GM03348 (cell line): ENCODE measurements around the gene GPN1.
"Not testable (repeated sequence)": the region's sequence is repeated elsewhere in the genome, so short reads cannot be mapped to it uniquely, and the experiment has no call there.

Experiments
- DNase-seq: peaks from one replicate; pipeline ENCODE4 v3.0.0; 2012; ENCODE audit warnings: low spot score

The GPN1 gene

GRCh38 chr2:27628767-27629709, at the start of gene GPN1, which contains the start of gene CCDC121:
Gene GPN1, plus strand, starts transcription at chr2:27629050. Its CDS starts 9 bp downstream, at chr2:27629059.
Gene CCDC121, minus strand, starts transcription at chr2:27629012. Its CDS starts 1,213 bp downstream, at chr2:27627799.
- DNase-seq: peak; percentile 94

- DNase-seq: no peak
These were observed 47.3 kb upstream of the GPN1 start for GRCh38 chr2:27581417-27582128.

- DNase-seq: no peak
These were observed 46.6 kb upstream of the GPN1 start for GRCh38 chr2:27582129-27582694.

GRCh38 chr2:27582695-27583389, 46.0 kb upstream of the GPN1 start, which contains the start of gene ZNF512:
Gene ZNF512, plus strand, starts transcription at chr2:27583042. Its CDS starts 71 bp downstream, at chr2:27583113.
- DNase-seq: peak; percentile 96

- DNase-seq: peak; percentile 17
These were observed 45.4 kb upstream of the GPN1 start for GRCh38 chr2:27583390-27583915.

GRCh38 chr2:27584597-27584996, 44.3 kb upstream of the GPN1 start:
- no peak for DNase-seq

GRCh38 chr2:27587025-27587424, 41.8 kb upstream of the GPN1 start:
- DNase-seq: no peak

GRCh38 chr2:27588308-27588707, 40.5 kb upstream of the GPN1 start:
- DNase-seq: no peak

- no peak for DNase-seq
These were observed 37.1 kb upstream of the GPN1 start for GRCh38 chr2:27591745-27592144.

- no peak for DNase-seq
These were observed 35.6 kb upstream of the GPN1 start for GRCh38 chr2:27593240-27593639.

GRCh38 chr2:27594020-27594703, 34.7 kb upstream of the GPN1 start:
- not testable (repeated sequence) for DNase-seq

GRCh38 chr2:27595412-27595811, 33.4 kb upstream of the GPN1 start:
- not testable (repeated sequence) for DNase-seq

- DNase-seq: no peak
These were observed 32.2 kb upstream of the GPN1 start for GRCh38 chr2:27596627-27597026.

GRCh38 chr2:27606611-27607010, 22.2 kb upstream of the GPN1 start:
- no peak for DNase-seq

- no peak for DNase-seq
These were observed 14.9 kb upstream of the GPN1 start for GRCh38 chr2:27613985-27614384.

GRCh38 chr2:27615316-27615715, 13.5 kb upstream of the GPN1 start:
- DNase-seq: no peak

- DNase-seq: no peak
These were observed 7.3 kb upstream of the GPN1 start for GRCh38 chr2:27621524-27621923.

- peak; percentile 76 for DNase-seq
These were observed 5.9 kb upstream of the GPN1 start for GRCh38 chr2:27622921-27623384.

GRCh38 chr2:27624943-27625342, 3.9 kb upstream of the GPN1 start:
- DNase-seq: no peak

GRCh38 chr2:27626323-27626722, 2.5 kb upstream of the GPN1 start:
- not testable (repeated sequence) for DNase-seq

GRCh38 chr2:27626921-27627320, 1.9 kb upstream of the GPN1 start:
- DNase-seq: not testable (repeated sequence)
